GM10266 (cell line): Measurements from ENCODE around the gene CCDC112.

ENCODE experiments used
- DNase-seq: peaks from one replicate; pipeline ENCODE4 v3.0.0; 2012; ENCODE audit errors: extremely low spot score
- CTCF ChIP-seq: IDR thresholded peaks from 2 replicates; pipeline ENCODE4 v1.5.1; 2012; ENCODE audit warnings: mild to moderate bottlenecking, low read depth; ENCODE audit not compliant: control insufficient read depth, insufficient read depth; ENCODE audit errors: missing control alignments

The CCDC112 gene

GRCh38 chr5:115282131-115282530 lies 14.3 kb downstream of the CCDC112 start:
- TF ChIP-seq CTCF, result no peak
- no peak for DNase-seq

GRCh38 chr5:115274584-115274983 lies 21.9 kb downstream of the CCDC112 start:
- no peak for DNase-seq
- no peak for TF ChIP-seq CTCF

- TF ChIP-seq CTCF, result no peak
- DNase-seq, result no peak
These were observed 24.0 kb downstream of the CCDC112 start for GRCh38 chr5:115272297-115272958.

- no peak for DNase-seq
- no peak for TF ChIP-seq CTCF
These were observed 25.0 kb downstream of the CCDC112 start for GRCh38 chr5:115271295-115272050.

- TF ChIP-seq CTCF, result no peak
- DNase-seq, result no peak
These were observed 28.8 kb downstream of the CCDC112 start for GRCh38 chr5:115267617-115268016.

- no peak for DNase-seq
- TF ChIP-seq CTCF, result no peak
These were observed 31.2 kb downstream of the CCDC112 start for GRCh38 chr5:115265220-115265619.

- no peak for DNase-seq
- no peak for TF ChIP-seq CTCF
These were observed 31.7 kb downstream of the CCDC112 start for GRCh38 chr5:115264786-115265185.
